SU-DHL-6 (cell line): Measurements from ENCODE around the gene CLTA.

ENCODE experiments used
- H2AFZ ChIP-seq: fragments of 200-600 bp; sonication (generic); 2 replicates; pipeline ENCODE4 v1.6.1; 2014; ENCODE audit warnings: low read depth, mild to moderate bottlenecking, moderate library complexity, mixed read lengths, antibody characterized with exemption, low read length; ENCODE audit not compliant: severe bottlenecking
- H3F3A ChIP-seq: fragments of 200-600 bp; shearing (Covaris generic); 2 replicates; pipeline ENCODE4 v1.6.0; 2016; ENCODE audit warnings: antibody characterized with exemption, mild to moderate bottlenecking; ENCODE audit not compliant: insufficient read depth
- H3K27ac ChIP-seq: fragments of 200-600 bp; sonication (generic); 2 replicates; pipeline ENCODE4 v1.5.1; 2016; ENCODE audit warnings: low read depth, mild to moderate bottlenecking, low read length, moderate library complexity, mixed read lengths
- H3K27me3 ChIP-seq: fragments of 200-600 bp; sonication (generic), shearing (Covaris generic); 2 replicates; pipeline ENCODE4 v1.6.0; 2014; ENCODE audit warnings: mild to moderate bottlenecking, low read length
- H3K36me3 ChIP-seq: fragments of 200-600 bp; sonication (generic); 2 replicates; pipeline ENCODE4 v1.6.1; 2014; ENCODE audit warnings: mild to moderate bottlenecking, low read length, mixed read lengths
- H3K4me2 ChIP-seq: fragments of 300-600, 200-600 bp; shearing (Covaris generic), sonication (generic); 2 replicates; pipeline ENCODE4 v1.6.0; 2014; ENCODE audit warnings: low read length, low read depth, mild to moderate bottlenecking; ENCODE audit not compliant: poor library complexity, severe bottlenecking
- H3K4me3 ChIP-seq: fragments of 200-600 bp; sonication (generic); 2 replicates; pipeline ENCODE4 v1.5.1; 2014; ENCODE audit warnings: antibody characterized with exemption, low read length, mild to moderate bottlenecking, mixed read lengths; ENCODE audit not compliant: insufficient read depth, poor library complexity, severe bottlenecking
- H3K79me2 ChIP-seq: fragments of 200-600 bp; sonication (generic); 2 replicates; pipeline ENCODE4 v1.6.1; 2014; ENCODE audit warnings: mild to moderate bottlenecking, low read length, moderate library complexity; ENCODE audit not compliant: insufficient read depth
- H3K9ac ChIP-seq: fragments of 200-600 bp; sonication (generic); 2 replicates; pipeline ENCODE4 v1.7.0; 2014; ENCODE audit warnings: mild to moderate bottlenecking, low read length
- H3K9me2 ChIP-seq: fragments of 200-600 bp; sonication (generic); replicated peaks from 2 replicates; pipeline ENCODE4 v1.6.1; 2014; ENCODE audit warnings: low read length; ENCODE audit not compliant: insufficient read depth
- H3K9me3 ChIP-seq: fragments of 200-600 bp; sonication (generic); 2 replicates; pipeline ENCODE4 v1.6.1; 2014; ENCODE audit warnings: low read length, mixed read lengths; ENCODE audit not compliant: insufficient read depth
- H4K20me1 ChIP-seq: fragments of 200-600 bp; sonication (generic); 2 replicates; pipeline ENCODE4 v1.6.1; 2014; ENCODE audit warnings: low read depth, mild to moderate bottlenecking, antibody characterized with exemption, low read length, moderate library complexity, mixed read lengths
- EZH2phosphoT487 ChIP-seq: fragments of 200-600 bp; sonication (generic), shearing (Covaris generic); conservative IDR thresholded peaks from 2 replicates; pipeline ENCODE4 v1.6.1; 2018; ENCODE audit warnings: mild to moderate bottlenecking, antibody characterized with exemption, low read length, moderate library complexity, mixed read lengths
- TF ChIP-seq, protein P1 (sequence below): fragments of 200-600 bp; sonication (generic); IDR thresholded peaks from one replicate; pipeline ENCODE4 v1.5.1; 2017; ENCODE audit warnings: antibody characterized with exemption, mild to moderate bottlenecking, low read length, moderate library complexity; ENCODE audit not compliant: insufficient read depth, poor library complexity, severe bottlenecking

CLTA gene

DNA sequence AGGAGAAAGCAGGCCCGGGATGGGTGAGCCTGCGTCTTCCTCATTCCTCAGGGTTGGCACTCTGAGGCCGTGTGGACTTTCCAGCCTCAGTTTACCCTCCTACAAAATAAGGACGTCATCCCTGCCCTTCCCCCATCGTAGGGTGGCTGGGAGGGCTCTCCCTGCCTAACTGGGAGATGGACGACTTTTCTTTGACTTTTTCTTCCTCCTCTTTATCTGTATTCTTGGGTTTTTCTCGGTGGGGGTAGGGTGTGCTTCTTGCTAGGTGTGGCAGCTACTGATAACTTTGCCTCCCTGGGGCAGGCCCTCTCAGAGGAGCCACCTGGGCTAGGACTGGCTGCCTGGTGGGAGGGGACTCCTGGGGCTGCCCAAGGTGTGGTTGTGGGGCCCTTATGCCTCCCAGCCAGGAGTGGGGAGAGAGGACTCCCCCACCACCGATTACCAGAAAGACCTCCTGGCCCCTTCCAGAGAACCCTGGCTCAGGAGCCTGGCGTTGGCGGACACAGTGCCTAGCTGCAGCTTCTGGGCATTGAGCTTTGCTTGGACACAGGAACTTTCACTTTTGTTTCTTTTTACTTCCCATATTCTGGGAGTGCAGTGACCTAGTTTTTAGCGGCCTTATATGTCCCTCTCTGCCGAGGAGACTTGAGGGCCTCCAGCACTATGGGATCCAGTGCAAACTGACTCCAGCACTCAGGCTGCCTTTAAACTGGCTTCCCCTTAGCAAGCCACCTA is 48.0 kb upstream of the CLTA start:
- Histone ChIP-seq H3K9me2 (no peaks in the 10 kb centered on the region), H3K4me2 (no peak overlapping the region), H3K27ac (no peak overlapping the region)

DNA sequence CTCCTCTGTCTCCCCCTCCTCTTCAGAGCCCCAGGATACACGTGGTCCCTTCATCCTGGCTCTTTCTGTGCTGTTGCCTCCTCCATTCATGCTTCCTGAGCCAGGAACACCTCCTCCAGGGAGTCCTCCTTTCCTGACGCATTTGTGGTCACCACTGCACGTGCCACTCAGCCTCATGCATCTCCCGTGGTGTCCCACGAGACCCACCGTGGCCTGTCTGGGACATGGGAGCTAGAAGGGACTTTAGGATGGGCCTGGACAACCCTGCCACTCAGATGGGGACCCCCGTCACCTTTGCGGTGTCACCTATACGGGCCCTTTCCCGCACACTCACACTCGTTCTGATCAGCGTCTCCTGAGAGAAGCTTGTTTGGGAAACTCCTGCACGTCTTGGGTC is 47.5 kb upstream of the CLTA start:
- Histone ChIP-seq H3K9me3 (no peaks in the 10 kb centered on the region), H3K27me3 (no peaks in the 10 kb centered on the region), H3K4me2 (no peak overlapping the region), H3K4me3 (no peak overlapping the region), H3K36me3 (no peaks in the 10 kb centered on the region), H3K27ac (no peak overlapping the region), H3K9ac (no peak overlapping the region), H3F3A (no peaks in the 10 kb centered on the region), H3K79me2 (no peaks in the 10 kb centered on the region), H3K9me2 (no peaks in the 10 kb centered on the region), H4K20me1 (no peaks in the 10 kb centered on the region), H2AFZ (no peak overlapping the region)
- TF ChIP-seq, protein P1, sequence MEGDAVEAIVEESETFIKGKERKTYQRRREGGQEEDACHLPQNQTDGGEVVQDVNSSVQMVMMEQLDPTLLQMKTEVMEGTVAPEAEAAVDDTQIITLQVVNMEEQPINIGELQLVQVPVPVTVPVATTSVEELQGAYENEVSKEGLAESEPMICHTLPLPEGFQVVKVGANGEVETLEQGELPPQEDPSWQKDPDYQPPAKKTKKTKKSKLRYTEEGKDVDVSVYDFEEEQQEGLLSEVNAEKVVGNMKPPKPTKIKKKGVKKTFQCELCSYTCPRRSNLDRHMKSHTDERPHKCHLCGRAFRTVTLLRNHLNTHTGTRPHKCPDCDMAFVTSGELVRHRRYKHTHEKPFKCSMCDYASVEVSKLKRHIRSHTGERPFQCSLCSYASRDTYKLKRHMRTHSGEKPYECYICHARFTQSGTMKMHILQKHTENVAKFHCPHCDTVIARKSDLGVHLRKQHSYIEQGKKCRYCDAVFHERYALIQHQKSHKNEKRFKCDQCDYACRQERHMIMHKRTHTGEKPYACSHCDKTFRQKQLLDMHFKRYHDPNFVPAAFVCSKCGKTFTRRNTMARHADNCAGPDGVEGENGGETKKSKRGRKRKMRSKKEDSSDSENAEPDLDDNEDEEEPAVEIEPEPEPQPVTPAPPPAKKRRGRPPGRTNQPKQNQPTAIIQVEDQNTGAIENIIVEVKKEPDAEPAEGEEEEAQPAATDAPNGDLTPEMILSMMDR: no peak
- TF ChIP-seq EZH2phosphoT487: no peak

More for the DNA sequence above, 48.0 kb upstream of the CLTA start:
- Histone ChIP-seq H3K27me3 (no peaks in the 10 kb centered on the region), H2AFZ (no peak overlapping the region), H3K9me3 (no peaks in the 10 kb centered on the region), H4K20me1 (no peaks in the 10 kb centered on the region), H3K36me3 (no peaks in the 10 kb centered on the region), H3K9ac (no peak overlapping the region), H3K79me2 (no peaks in the 10 kb centered on the region), H3K4me3 (no peak overlapping the region), H3F3A (no peaks in the 10 kb centered on the region)
- TF ChIP-seq EZH2phosphoT487: no peak
- TF ChIP-seq, protein P1: no peak

DNA sequence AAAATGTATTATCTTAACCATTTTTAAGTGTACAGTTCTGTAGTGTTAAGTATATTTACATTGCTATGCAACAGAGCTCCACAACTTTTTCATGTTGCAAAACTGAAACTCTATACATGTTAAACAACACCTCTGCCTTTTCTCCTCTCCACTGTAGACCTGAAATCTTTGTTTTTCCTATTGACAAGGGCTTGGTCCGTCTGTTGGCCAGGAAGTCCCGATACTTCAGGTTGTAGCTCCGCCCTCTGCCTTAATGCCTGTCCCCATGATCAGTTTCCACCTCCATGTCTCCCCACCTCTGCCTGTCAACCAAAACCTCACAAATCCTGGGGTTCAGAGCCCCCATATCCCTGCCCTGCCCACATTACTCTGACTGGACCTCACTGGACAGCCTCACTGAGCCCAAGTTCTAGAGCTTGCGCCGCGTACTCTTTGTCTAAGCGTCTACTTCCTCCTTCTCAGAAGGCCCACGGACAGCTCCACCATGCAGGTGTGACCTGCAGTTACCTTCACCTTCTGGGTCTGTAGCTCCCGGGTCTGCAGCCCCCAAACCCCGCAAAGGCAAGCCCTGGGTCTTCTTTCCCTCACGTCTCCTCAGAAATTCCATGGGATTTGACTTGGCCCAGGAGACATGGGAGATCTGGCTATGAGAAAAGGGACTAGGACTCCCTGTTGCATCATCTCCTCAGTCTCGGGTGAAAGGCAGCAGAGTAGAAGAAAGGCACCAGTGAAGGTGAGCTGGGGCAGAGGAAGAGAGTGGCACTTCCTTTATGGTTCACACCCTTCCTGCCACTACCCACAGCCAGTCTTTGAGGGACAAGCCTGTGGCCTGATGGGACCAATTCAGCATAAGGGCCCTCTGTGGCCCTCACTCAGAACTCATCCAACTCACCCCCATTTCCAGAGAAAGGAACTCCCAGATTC is 46.1 kb upstream of the CLTA start:
- H4K20me1 ChIP-seq: no peaks in the 10 kb centered on the region
- no peaks in the 10 kb centered on the region for H3K9me2 ChIP-seq
- H2AFZ ChIP-seq: no peak overlapping the region
- no peak overlapping the region for H3K9ac ChIP-seq
- no peak overlapping the region for H3K4me2 ChIP-seq
- H3K27ac ChIP-seq: no peak overlapping the region
- H3K4me3 ChIP-seq: no peak overlapping the region
- no peaks in the 10 kb centered on the region for H3F3A ChIP-seq
- TF ChIP-seq, protein P1: no peak
- no peak for TF ChIP-seq EZH2phosphoT487
- no peaks in the 10 kb centered on the region for H3K27me3 ChIP-seq
- no peaks in the 10 kb centered on the region for H3K9me3 ChIP-seq
- H3K79me2 ChIP-seq: no peaks in the 10 kb centered on the region
- H3K36me3 ChIP-seq: no peaks in the 10 kb centered on the region
